ENCODE measurements around the gene SLC7A1.

SLC7A1 gene

GRCh38 chr13:29582171-29582570, 13.3 kb downstream of the SLC7A1 start:
- DNase-seq, result no peak

GRCh38 chr13:29581666-29582065, 13.8 kb downstream of the SLC7A1 start:
- DNase-seq, result no peak

- no peak for DNase-seq
These were observed 16.4 kb downstream of the SLC7A1 start for GRCh38 chr13:29579094-29579493.

GRCh38 chr13:29578300-29579085, 17.0 kb downstream of the SLC7A1 start:
- no peak for DNase-seq

DNA sequence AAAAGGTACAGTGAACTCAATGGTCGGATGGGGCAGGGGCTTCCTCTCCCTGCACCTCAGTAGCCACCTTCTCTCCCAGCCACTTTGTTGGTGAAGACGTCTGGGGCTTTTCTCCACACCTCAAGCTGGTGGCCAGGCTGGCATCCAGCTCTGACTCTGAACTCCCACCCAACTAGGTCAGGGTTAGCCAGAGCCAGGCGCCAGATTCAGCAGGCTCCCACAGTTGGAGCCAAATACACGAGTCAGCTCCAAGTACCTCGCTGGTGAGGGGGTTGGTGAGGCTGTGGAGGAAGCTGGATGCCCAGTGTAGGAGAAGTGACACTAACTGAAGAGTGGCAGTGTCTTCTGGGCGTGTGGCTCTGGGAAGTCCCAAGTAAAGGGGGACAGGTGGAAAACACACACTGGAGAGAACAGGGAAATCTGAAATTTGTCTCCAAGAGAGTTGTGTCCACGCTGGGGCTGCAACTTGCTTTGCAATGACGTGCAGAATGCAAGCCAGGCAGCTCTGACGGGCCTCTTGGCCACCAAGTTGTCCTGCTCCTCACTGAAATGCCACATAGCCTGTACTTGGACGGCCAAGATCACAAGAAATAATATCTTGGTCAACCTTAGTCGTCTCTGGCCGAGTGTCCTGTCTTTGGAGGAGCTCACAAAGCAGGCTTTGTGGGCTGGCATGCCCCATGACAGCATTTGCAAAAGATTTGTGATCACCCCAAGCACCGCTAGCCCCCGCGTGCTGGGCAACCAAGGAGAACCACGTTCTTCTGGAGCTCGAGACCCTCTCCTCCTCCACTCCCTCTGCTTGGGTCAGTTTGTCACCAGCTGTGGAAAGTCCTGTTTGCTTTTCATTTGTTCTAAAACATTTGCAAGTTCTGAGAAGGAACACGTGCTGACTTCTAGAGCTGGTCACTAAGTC, 18.1 kb downstream of the SLC7A1 start:
- DNase-seq, result no peak

- DNase-seq, result no peak
These were observed 18.9 kb downstream of the SLC7A1 start for GRCh38 chr13:29576581-29576980.

GRCh38 chr13:29575098-29575497, 20.4 kb downstream of the SLC7A1 start:
- no peak for DNase-seq

GRCh38 chr13:29573190-29573589, 22.3 kb downstream of the SLC7A1 start:
- DNase-seq, result no peak

GRCh38 chr13:29572575-29572974, 22.9 kb downstream of the SLC7A1 start:
- DNase-seq, result no peak

GRCh38 chr13:29571876-29572570, 23.5 kb downstream of the SLC7A1 start:
- no peak for DNase-seq

- no peak for DNase-seq
These were observed 25.3 kb downstream of the SLC7A1 start for GRCh38 chr13:29570051-29570654.

GRCh38 chr13:29569253-29570050, 26.0 kb downstream of the SLC7A1 start:
- no peak for DNase-seq

- DNase-seq, result no peak
These were observed 26.8 kb downstream of the SLC7A1 start for GRCh38 chr13:29568731-29569130.

GRCh38 chr13:29567411-29567810, 28.1 kb downstream of the SLC7A1 start:
- no peak for DNase-seq

DNA sequence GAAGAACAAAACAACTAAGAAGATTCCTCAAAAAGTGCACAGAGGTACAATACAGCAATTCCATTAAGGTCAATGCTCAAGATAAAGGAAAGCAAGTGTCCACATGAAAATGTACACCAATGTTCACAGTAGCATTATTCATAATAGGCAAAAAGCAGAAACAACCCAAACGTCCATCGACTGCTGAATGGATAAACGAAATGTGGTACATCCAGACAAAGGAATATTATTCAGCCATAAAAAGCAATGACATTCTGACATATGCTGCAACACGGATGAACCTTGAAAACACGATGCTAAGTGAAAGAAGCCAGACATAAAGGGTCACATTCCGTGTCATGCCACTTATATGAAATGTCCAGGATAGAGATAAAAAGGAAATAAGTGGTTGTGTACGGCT, 29.3 kb downstream of the SLC7A1 start:
- no peak for DNase-seq

DNA sequence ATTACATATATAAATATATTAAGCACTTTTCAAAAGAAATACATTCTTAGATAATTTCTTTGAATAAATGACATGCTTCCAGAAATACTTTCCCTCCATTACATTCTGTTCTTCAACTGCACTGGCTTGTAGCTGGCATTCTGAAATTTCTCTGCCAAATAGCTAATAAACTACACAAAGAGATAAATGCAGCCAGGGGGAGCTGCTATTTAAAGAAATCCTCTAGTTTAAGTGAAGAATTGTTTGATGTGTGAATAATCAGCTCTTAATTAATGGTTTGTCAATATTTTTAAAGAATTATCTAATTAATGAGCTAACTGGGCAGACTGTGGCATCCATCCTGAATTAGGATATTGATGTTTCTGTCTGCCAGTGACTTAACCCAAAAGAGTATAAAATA, 30.7 kb downstream of the SLC7A1 start:
- no peak for DNase-seq

DNA sequence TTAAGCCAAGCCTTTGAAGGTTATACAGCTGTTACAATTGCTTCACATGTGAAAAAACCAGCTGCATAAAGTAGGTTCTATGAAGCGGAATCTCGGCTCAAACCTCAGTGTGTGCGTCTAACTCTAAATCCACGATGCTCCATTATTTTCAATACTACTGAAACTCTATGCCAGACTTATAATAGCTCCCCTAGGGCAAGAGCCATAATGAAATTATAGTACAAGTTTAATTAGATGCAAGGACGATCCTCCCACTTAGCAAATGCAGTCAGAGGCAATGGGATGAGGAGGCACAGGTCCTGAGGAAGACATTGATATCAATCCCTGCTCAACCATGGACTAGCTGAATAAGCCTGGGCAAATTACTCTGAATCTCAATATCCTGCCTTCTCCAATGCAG, 31.1 kb downstream of the SLC7A1 start:
- DNase-seq, result no peak

- DNase-seq, result no peak
These were observed 31.5 kb downstream of the SLC7A1 start for GRCh38 chr13:29563941-29564340.

GRCh38 chr13:29562786-29563438, 32.6 kb downstream of the SLC7A1 start:
- no peak for DNase-seq

DNA sequence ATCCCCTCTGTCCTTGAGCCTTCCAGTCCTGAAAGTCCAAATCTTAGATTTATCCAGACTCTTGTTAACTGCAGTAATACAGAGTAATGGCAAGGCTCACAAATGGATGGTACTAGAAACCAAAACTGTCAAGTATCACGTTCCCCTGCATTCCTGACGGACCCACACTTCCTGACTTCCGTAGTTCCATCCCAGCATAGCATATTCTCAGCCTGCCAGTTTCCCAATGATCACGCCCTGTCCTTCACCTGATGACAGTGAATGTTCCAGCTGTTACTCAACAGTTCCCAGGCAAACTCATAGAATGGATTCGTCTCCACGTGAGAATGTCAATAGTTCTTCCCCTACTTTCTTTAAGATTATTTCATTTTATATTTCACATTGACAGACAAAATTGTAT, 33.6 kb downstream of the SLC7A1 start:
- DNase-seq, result no peak

GRCh38 chr13:29556742-29557141, 38.7 kb downstream of the SLC7A1 start:
- no peak for DNase-seq

GRCh38 chr13:29551214-29551613, 44.3 kb downstream of the SLC7A1 start:
- DNase-seq, result no peak

Data from NCI-H748 treated with DMSO at 0.1 percent for 48 hours (cell line).